Natural killer cell (primary cell): Measurements from ENCODE around the gene VPS37B. TPM values are rescaled to one million over a fixed set of nuclear protein-coding genes. Genes with fewer than 3 reads are reported as not detected.
"Not testable (repeated sequence)": the region's sequence is repeated elsewhere in the genome, so short reads cannot be mapped to it uniquely, and the experiment has no call there.

ENCODE experiments used
- ATAC-seq, 3 donors: fragments of 150-1000 bp in 2 of 3; fragments of 200-7000 bp in 1 of 3; cut with Tn5 transposase; 1 replicate in 1 of 3; 2 replicates in 2 of 3; pipeline ENCODE4 v1.10.0; 2021; ENCODE audit warnings: mild to moderate bottlenecking in 2 of 3, moderate library complexity in 2 of 3
- DNase-seq, 2 donors: peaks; one replicate each; pipeline versions ENCODE4 v3.0.0 to v3.0.0-alpha.2; 2013 to 2021; ENCODE audit warnings: mixed read lengths in 1 of 2
- H3K27ac ChIP-seq: one replicate; pipeline ENCODE4 v1.5.1; 2013; ENCODE audit warnings: mild to moderate bottlenecking, low read length
- H3K27me3 ChIP-seq: one replicate; pipeline ENCODE4 v1.6.1; 2013; ENCODE audit warnings: low read length; ENCODE audit not compliant: control insufficient read depth, insufficient read depth
- H3K36me3 ChIP-seq: one replicate; pipeline ENCODE4 v1.6.1; 2013; ENCODE audit warnings: low read length; ENCODE audit not compliant: control insufficient read depth, insufficient read depth
- H3K4me1 ChIP-seq: one replicate; pipeline ENCODE4 v1.6.1; 2013; ENCODE audit warnings: low read length; ENCODE audit not compliant: control insufficient read depth, insufficient read depth
- H3K4me3 ChIP-seq: one replicate; pipeline ENCODE4 v1.5.1; 2013; ENCODE audit warnings: low read length
- H3K9me3 ChIP-seq: one replicate; pipeline ENCODE4 v1.6.1; 2013; ENCODE audit warnings: low read length; ENCODE audit not compliant: control insufficient read depth, insufficient read depth
- H3K27ac Mint-ChIP-seq, 2 donors: one replicate each; pipeline ENCODE4 v1.8.0; 2022; ENCODE audit warnings: mild to moderate bottlenecking in 2 of 2, mixed read lengths in 2 of 2, moderate library complexity in 1 of 2
- H3K27me3 Mint-ChIP-seq, 2 donors: one replicate each; pipeline ENCODE4 v1.8.0; 2022; ENCODE audit warnings: low read depth in 2 of 2, mixed read lengths in 2 of 2
- H3K36me3 Mint-ChIP-seq: one replicate; pipeline ENCODE4 v1.8.0; 2022; ENCODE audit warnings: mixed read lengths
- H3K4me1 Mint-ChIP-seq, 2 donors: one replicate each; pipeline ENCODE4 v1.8.0; 2022; ENCODE audit warnings: mixed read lengths in 2 of 2
- H3K4me3 Mint-ChIP-seq: one replicate; pipeline ENCODE4 v1.8.0; 2022; ENCODE audit warnings: mild to moderate bottlenecking, moderate library complexity, mixed read lengths
- H3K9me3 Mint-ChIP-seq, 2 donors: one replicate each; pipeline ENCODE4 v1.8.0; 2022; ENCODE audit warnings: mixed read lengths in 2 of 2
- WGBS: methylation state at CpG from one replicate; pipeline ENCODE4 v1.1.7; 2013; ENCODE audit warnings: missing lambda C conversion rate; ENCODE audit not compliant: insufficient coverage; 5-methylcytosine and 5-hydroxymethylcytosine counted together
- intact Hi-C: fragments of 100-400 bp; cut with micrococcal nuclease; formaldehyde crosslinking; loops from one replicate; pipeline ENCODE4 v1.14.2; 2022
- total RNA-seq, 4 donors: library from RNA; stranded (reverse); fragments of 120-200 nt in 1 of 4; gene quantifications; one replicate each; pipeline versions ENCODE4 v1.2.3 to v1.2.4, GENCODE V29; 2013 to 2022
- TF ChIP-seq, protein P1 (sequence below): fragments of 200-600 bp; IDR thresholded peaks from one replicate; pipeline ENCODE4 v1.8.0; 2022; ENCODE audit warnings: antibody characterized with exemption

Gene VPS37B
- total RNA-seq, 3 donors from 2014 or later (not counting 1 experiment from before 2014, with no cell fraction given): 142 to 167 (median 165) TPM

DNA sequence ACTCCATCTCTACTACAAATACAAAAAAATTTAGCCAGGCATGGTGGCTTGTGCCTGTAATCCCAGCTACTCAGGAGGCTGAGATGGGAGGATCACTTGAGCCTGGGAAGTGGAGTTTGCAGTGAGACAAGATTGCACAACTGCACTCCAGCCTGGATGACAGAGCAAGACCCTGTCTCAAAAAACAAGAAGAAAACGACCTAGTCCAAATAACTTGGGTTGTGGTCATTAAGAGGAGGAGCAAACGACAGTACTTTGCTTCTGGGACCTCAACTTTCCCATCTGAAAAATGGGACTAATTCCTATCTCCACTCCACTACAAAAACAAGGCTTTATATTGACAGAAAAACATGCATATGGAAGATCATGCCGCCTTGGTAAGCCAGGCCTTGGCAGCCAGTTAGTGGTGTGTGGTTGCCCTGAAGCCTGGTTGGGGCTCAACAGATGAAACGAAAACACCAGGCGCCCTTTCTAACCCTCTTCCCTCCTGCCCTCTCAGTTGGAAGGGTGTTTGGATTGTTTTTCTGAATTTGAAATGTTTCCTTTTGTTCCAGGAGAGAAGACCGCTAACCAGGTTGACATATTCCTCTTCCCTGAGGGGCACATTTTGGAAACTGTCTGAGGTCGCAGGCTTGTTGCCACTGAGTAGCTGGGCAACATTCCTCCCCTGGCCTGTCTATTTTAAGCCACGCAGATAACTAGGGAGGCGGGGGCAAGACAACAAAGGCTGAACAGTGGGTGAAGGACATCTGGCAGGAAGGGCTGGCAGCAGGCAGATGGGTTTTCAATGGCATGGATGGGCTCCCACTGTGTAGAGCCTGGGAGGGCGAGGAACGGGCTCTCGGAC lies 13.7 kb upstream of the VPS37B start:
- intact Hi-C loops: no loop called here
- H3K27me3 Mint-ChIP-seq: no peaks in the 10 kb centered on the region

DNA sequence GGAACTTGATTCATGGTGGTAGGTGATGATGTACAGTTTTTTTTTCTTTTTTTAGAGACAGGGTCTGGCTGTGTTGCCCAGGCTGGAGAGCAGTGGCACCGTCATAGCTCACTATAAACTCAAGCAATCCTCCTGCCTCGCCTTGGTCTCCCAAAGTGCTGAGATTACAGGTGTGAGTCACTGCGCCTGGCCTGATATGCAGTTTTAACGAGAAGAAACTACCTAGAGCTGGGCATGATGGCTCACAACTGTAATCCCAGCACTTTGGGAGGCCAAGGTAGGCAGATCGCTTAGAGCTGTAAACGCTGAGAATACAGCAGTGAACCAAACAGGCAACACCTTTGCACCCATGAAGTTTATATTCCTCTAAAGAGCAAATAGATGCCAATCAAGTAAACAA lies 13.0 kb upstream of the VPS37B start:
- no peaks in the 10 kb centered on the region for H3K27me3 ChIP-seq
- intact Hi-C loops: no loop called here
- H3K36me3 ChIP-seq: no peaks in the 10 kb centered on the region
- no peaks in the 10 kb centered on the region for H3K36me3 Mint-ChIP-seq
- no peaks in the 10 kb centered on the region for H3K4me1 ChIP-seq
- no peak for DNase-seq
- H3K4me3 Mint-ChIP-seq: no peak overlapping the region
- TF ChIP-seq, protein P1, sequence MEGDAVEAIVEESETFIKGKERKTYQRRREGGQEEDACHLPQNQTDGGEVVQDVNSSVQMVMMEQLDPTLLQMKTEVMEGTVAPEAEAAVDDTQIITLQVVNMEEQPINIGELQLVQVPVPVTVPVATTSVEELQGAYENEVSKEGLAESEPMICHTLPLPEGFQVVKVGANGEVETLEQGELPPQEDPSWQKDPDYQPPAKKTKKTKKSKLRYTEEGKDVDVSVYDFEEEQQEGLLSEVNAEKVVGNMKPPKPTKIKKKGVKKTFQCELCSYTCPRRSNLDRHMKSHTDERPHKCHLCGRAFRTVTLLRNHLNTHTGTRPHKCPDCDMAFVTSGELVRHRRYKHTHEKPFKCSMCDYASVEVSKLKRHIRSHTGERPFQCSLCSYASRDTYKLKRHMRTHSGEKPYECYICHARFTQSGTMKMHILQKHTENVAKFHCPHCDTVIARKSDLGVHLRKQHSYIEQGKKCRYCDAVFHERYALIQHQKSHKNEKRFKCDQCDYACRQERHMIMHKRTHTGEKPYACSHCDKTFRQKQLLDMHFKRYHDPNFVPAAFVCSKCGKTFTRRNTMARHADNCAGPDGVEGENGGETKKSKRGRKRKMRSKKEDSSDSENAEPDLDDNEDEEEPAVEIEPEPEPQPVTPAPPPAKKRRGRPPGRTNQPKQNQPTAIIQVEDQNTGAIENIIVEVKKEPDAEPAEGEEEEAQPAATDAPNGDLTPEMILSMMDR: no peak
- H3K27me3 Mint-ChIP-seq: no peaks in the 10 kb centered on the region
- ATAC-seq: no peak
- H3K9me3 Mint-ChIP-seq: no peaks in the 10 kb centered on the region
- WGBS: 92% methylated on average over 6 of the region's 6 CpGs
- no peak overlapping the region for H3K27ac ChIP-seq
- H3K9me3 ChIP-seq: no peaks in the 10 kb centered on the region
- H3K4me3 ChIP-seq: no peak overlapping the region
- H3K4me1 Mint-ChIP-seq: no peaks in the 10 kb centered on the region
- no peak overlapping the region for H3K27ac Mint-ChIP-seq

More for the DNA sequence above, 13.7 kb upstream of the VPS37B start:
- 79% methylated on average over 11 of the region's 12 CpGs for WGBS
- no peaks in the 10 kb centered on the region for H3K9me3 Mint-ChIP-seq
- Histone ChIP-seq H3K27ac (no peak overlapping the region), H3K9me3 (no peaks in the 10 kb centered on the region), H3K36me3 (no peaks in the 10 kb centered on the region), H3K4me1 (no peaks in the 10 kb centered on the region), H3K4me3 (no peak overlapping the region), H3K27me3 (no peaks in the 10 kb centered on the region)
- TF ChIP-seq, protein P1: no peak
- H3K4me1 Mint-ChIP-seq: no peaks in the 10 kb centered on the region
- H3K27ac Mint-ChIP-seq: no peak overlapping the region
- DNase-seq (no peak), ATAC-seq (no peak)
- no peak overlapping the region for H3K4me3 Mint-ChIP-seq
- H3K36me3 Mint-ChIP-seq: no peaks in the 10 kb centered on the region

DNA sequence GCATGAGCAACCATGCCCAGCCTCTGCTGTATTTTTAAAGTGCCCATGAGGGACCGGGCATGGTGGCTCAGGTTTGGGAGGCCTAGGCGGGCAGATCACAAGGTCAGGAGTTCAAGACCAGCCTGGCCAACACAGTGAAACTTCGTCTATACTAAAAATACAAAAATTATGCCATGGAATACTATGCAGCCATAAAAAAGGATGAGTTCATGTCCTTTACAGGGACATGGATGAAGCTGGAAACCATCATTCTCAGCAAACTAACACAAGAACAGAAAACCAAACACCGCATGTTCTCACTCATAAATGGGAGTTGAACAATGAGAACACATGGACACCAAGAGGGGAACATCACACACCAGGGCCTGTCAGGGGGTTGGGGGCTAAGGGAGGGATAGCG lies 9.3 kb upstream of the VPS37B start:
- H3K9me3 ChIP-seq, H3K27ac ChIP-seq, H3K27me3 ChIP-seq, DNase-seq, H3K27ac Mint-ChIP-seq, intact Hi-C loops, H3K36me3 Mint-ChIP-seq, ATAC-seq, H3K36me3 ChIP-seq, H3K4me3 ChIP-seq, H3K9me3 Mint-ChIP-seq, H3K4me3 Mint-ChIP-seq, H3K27me3 Mint-ChIP-seq: not testable (repeated sequence)
- 94% methylated on average over 3 of the region's 5 CpGs for WGBS
- H3K4me1 Mint-ChIP-seq: peaks cover 19 to 26% of the 10 kb centered on the region in 2 donors
- H3K4me1 ChIP-seq: peaks cover 19% of the 10 kb centered on the region

DNA sequence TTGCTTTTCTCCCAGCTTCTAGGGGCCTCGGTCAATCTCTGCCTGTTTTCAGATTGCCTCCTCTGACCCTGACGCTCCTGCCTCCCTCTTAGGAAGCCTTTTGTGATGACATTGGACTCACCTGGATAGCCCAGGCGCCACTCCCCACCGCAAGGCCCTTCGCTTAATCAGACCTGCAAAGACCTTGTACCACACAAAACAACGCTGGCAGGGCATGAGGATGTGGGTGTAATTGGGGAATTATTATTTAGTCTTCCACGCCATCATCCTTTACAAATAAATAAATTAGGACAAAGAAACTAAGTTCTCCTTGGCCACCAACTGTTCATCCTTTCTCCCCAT lies 7.7 kb upstream of the VPS37B start:
- H3K27me3 Mint-ChIP-seq: no peaks in the 10 kb centered on the region
- peak overlapping the region; percentile 5 to 62 for H3K27ac Mint-ChIP-seq
- TF ChIP-seq, protein P1: no peak
- H3K36me3 ChIP-seq: no peaks in the 10 kb centered on the region
- no peak for DNase-seq
- H3K9me3 ChIP-seq: no peaks in the 10 kb centered on the region
- no peak overlapping the region for H3K4me3 Mint-ChIP-seq
- peaks cover 33 to 41% of the 10 kb centered on the region in 2 donors for H3K4me1 Mint-ChIP-seq
- no peaks in the 10 kb centered on the region for H3K9me3 Mint-ChIP-seq
- no peak overlapping the region for H3K27ac ChIP-seq
- no peak for ATAC-seq
- 82% methylated on average over 5 of the region's 7 CpGs for WGBS
- intact Hi-C loops: no loop called here
- no peak overlapping the region for H3K4me3 ChIP-seq
- H3K4me1 ChIP-seq: peaks cover 35% of the 10 kb centered on the region
- no peaks in the 10 kb centered on the region for H3K36me3 Mint-ChIP-seq
- no peaks in the 10 kb centered on the region for H3K27me3 ChIP-seq
